Ascending aorta (tissue), 2 donors: ENCODE results near the gene ARHGAP45. TPM values are rescaled to one million over a fixed set of nuclear protein-coding genes. Genes with fewer than 3 reads are reported as not detected.

Experiments used
- DNase-seq, 2 donors: peaks; one replicate each; pipeline ENCODE4 v3.0.0-alpha.2; 2019; ENCODE audit warnings: low spot score in 2 of 2
- H3K27ac ChIP-seq, 2 donors: fragments of 200-600 bp; sonication (generic); one replicate each; pipeline ENCODE4 v1.5.1; 2016 to 2017; ENCODE audit warnings: mild to moderate bottlenecking in 1 of 2
- H3K27me3 ChIP-seq: fragments of 200-600 bp; sonication (generic); one replicate; pipeline ENCODE4 v1.5.1; 2017
- H3K36me3 ChIP-seq, 2 donors: fragments of 200-600 bp; sonication (generic); one replicate each; pipeline ENCODE4 v1.5.1; 2016
- H3K4me1 ChIP-seq, 2 donors: fragments of 200-600 bp; sonication (generic); one replicate each; pipeline ENCODE4 v1.5.1; 2016 to 2017; ENCODE audit warnings: mild to moderate bottlenecking in 1 of 2
- H3K4me3 ChIP-seq, 2 donors: fragments of 200-600 bp; sonication (generic); one replicate each; pipeline ENCODE4 v1.5.1; 2016 to 2017; ENCODE audit warnings: mild to moderate bottlenecking in 1 of 2
- H3K9me3 ChIP-seq, 2 donors: fragments of 200-600 bp; sonication (generic); one replicate each; pipeline ENCODE4 v1.5.1; 2016
- intact Hi-C: fragments of 100-400 bp; cut with DNase I; formaldehyde crosslinking; loops from one replicate; pipeline ENCODE4 v1.15.1; 2023
- total RNA-seq: library from RNA; depleted of rRNA; stranded (reverse); fragments of >200 nt; gene quantifications from one replicate; pipeline ENCODE4 v1.1.0, GENCODE V29; 2016
- TF ChIP-seq, protein P1 (sequence below), 3 experiments: fragments of 200-600 bp in 2 of 3; fragments of 450-650 bp in 1 of 3; sonication (generic) in 2 of 3; IDR thresholded peaks; one replicate each; pipeline ENCODE4 v1.5.1; 2016 to 2019; ENCODE audit warnings: antibody characterized with exemption in 3 of 3, mild to moderate bottlenecking in 1 of 3, moderate library complexity in 1 of 3

ARHGAP45 gene
- total RNA-seq, 1 donor from 2014 or later, result 66.5 TPM

DNA sequence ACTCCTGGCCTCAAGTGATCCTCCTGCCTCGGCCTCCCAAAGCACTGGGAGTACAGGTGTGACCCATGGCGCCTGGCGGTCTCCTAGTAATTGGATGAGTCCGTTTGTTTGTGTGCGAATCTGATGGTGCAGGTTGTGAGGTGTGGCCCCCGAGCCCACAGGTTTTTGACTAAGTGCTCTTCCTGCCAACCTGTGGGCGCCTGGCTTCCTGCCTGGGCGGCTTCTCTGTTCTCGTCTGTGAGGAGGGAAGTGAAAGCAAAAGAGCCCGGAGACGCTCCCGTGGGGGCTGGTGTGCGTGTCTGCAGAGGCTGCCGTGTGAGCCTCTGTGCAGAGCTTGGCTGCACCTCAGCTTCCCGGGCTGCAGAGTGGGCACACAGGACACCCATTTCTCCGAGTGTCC is 10.0 kb downstream of the ARHGAP45 start:
- Histone ChIP-seq H3K4me3 (no peak overlapping the region), H3K36me3 (no peaks in the 10 kb centered on the region), H3K27me3 (no peaks in the 10 kb centered on the region), H3K4me1 (no peaks in the 10 kb centered on the region), H3K27ac (no peak overlapping the region), H3K9me3 (no peaks in the 10 kb centered on the region)
- DNase-seq, result peak; percentile 44 to 79
- TF ChIP-seq, protein P1, sequence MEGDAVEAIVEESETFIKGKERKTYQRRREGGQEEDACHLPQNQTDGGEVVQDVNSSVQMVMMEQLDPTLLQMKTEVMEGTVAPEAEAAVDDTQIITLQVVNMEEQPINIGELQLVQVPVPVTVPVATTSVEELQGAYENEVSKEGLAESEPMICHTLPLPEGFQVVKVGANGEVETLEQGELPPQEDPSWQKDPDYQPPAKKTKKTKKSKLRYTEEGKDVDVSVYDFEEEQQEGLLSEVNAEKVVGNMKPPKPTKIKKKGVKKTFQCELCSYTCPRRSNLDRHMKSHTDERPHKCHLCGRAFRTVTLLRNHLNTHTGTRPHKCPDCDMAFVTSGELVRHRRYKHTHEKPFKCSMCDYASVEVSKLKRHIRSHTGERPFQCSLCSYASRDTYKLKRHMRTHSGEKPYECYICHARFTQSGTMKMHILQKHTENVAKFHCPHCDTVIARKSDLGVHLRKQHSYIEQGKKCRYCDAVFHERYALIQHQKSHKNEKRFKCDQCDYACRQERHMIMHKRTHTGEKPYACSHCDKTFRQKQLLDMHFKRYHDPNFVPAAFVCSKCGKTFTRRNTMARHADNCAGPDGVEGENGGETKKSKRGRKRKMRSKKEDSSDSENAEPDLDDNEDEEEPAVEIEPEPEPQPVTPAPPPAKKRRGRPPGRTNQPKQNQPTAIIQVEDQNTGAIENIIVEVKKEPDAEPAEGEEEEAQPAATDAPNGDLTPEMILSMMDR (IDR thresholded peaks at IDR 0.05), result no peak
- intact Hi-C loops, result no loop called here

DNA sequence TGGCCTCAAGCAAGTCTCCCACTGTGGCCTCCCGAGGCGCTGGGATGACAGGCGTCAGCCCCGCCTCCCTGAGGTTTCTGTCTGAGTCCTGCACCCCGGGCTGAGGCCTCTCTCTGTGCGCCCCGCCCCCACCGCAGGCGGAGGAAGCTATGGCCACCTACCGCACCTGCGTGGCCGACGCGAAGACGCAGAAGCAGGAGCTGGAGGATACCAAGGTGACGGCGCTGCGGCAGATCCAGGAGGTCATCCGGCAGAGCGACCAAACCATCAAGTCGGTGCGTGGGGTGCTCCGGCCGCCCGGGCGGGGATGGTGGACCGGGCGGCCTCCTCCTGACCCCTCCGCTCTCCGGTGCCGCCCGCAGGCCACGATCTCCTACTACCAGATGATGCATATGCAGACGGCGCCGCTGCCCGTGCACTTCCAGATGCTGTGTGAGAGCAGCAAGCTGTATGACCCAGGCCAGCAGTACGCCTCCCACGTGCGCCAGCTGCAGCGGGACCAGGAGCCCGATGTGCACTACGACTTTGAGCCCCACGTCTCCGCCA is 12.7 kb downstream of the ARHGAP45 start:
- Histone ChIP-seq H3K27me3 (no peaks in the 10 kb centered on the region), H3K4me1 (no peaks in the 10 kb centered on the region), H3K9me3 (no peaks in the 10 kb centered on the region), H3K4me3 (no peak overlapping the region), H3K27ac (no peak overlapping the region), H3K36me3 (no peaks in the 10 kb centered on the region)
- TF ChIP-seq, protein P1 (IDR thresholded peaks at IDR 0.05), result no peak
- intact Hi-C loops, result no loop called here
- DNase-seq, result no peak

DNA sequence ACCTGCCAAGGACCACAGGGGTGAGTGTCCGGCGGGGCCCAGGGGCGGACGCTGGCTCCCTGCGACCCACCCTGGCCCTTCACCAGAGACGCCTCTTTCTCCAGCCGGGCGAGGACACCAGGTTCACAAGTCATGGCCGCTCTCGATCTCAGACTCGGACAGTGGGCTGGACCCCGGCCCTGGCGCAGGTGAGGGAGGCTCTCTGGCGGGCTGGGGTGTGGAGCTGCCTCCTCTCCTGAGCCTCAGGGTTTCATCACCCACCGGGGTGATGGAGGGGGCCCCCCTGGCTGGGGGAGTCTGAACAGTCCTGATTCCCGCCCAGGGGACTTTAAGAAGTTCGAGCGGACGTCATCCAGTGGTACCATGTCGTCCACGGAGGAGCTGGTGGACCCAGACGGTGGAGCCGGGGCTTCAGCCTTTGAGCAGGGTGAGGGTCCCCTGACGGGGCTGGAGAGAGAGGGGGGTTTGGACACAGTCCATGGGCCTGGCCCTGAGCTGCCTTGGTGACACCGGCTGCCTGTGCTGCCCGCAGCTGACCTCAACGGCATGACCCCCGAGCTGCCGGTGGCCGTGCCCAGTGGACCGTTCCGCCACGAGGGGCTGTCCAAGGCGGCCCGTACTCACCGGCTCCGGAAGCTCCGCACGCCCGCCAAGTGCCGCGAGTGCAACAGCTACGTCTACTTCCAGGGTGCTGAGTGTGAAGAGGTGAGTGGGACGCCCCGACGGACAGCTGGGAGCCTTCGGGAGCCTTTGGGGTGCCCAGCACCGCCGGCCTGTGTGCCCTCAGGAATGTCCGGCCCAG is 13.6 kb downstream of the ARHGAP45 start:
- Histone ChIP-seq H3K4me1 (no peaks in the 10 kb centered on the region), H3K9me3 (no peaks in the 10 kb centered on the region), H3K27ac (no peak overlapping the region), H3K36me3 (no peaks in the 10 kb centered on the region), H3K27me3 (no peaks in the 10 kb centered on the region), H3K4me3 (no peak overlapping the region)
- no peak for DNase-seq
- TF ChIP-seq, protein P1 (IDR thresholded peaks at IDR 0.05), result no peak
- intact Hi-C loops, result no loop called here

DNA sequence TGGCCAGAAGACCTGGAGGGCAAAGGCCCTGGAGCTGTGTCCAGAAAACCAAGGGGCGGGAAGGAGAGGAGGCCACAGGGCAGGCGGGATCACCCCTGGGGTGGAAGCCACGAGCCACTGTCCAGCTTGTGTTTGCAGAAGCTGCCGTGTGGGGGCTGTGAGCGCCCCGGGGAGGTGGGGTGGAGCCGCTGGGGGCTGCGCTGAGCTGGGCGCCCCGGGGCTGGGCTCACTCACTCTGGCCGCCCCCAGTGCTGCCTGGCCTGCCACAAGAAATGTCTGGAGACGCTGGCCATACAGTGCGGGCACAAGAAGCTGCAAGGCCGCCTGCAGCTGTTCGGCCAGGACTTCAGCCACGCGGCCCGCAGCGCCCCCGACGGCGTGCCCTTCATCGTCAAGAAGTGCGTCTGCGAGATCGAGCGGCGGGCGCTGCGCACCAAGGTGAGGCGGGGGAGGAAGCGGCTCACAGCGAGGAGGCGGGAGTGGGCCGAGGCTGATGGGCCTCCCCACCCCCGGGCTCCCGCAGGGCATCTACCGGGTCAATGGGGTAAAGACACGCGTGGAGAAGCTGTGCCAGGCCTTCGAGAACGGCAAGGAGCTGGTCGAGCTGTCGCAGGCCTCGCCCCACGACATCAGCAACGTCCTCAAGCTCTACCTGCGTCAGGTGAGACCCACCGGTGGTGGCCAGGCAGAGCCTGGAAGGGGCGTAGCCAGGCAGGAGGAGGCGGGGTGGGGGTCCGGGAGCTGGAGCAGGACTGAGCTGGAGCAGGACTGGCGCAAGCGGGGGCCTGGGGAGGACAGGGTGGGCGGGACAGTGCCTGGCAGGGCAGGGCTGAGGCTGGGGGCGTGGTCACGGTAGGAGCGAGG is 14.6 kb downstream of the ARHGAP45 start:
- DNase-seq, result no peak
- intact Hi-C loops, result no loop called here
- H3K27ac ChIP-seq, result no peak overlapping the region
- no peaks in the 10 kb centered on the region for H3K27me3 ChIP-seq
- TF ChIP-seq, protein P1 (IDR thresholded peaks at IDR 0.05), result no peak
- H3K9me3 ChIP-seq, result no peaks in the 10 kb centered on the region
- no peak overlapping the region for H3K4me3 ChIP-seq
- H3K4me1 ChIP-seq, result no peaks in the 10 kb centered on the region
- peaks cover 0 to 9% of the 10 kb centered on the region in 2 donors for H3K36me3 ChIP-seq

DNA sequence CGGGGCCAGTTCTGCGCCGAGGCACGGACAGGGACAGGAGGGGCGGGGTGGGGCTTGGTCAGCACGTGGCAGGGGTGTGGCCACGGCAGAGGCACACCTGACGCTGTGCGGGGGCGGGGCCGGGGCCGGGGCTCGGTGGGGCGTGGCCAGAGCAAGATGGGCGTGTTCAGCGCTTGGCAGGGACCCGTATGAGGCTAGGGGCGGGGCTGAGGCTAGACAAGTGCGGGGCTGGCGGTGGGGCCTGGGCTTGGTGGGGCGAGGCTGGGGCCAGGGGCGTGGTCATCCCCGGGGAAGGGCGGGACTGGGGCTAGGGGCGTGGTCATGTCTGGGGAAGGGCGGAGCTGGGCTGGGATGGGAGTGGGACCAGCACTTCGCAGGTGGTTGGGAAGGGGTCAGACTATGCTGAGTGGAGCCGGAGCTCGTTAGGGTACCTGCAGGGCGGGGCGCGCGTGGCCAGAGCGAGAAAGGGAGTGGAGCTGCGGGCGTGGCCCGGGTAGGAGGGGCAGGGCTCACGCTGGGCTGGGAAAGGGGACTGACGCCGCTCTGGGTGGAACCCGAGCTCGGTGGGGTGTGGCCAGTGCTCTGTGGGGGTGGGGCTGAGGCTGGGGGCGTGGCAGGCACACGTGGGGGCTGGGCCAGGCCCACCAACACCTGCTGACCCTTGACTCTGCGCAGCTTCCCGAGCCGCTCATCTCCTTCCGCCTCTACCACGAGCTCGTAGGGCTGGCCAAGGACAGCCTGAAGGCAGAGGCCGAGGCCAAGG is 15.4 kb downstream of the ARHGAP45 start:
- no peak for DNase-seq
- Histone ChIP-seq H3K4me1 (no peaks in the 10 kb centered on the region), H3K4me3 (no peak overlapping the region), H3K36me3 (peaks cover 0 to 11% of the 10 kb centered on the region in 2 donors), H3K27me3 (no peaks in the 10 kb centered on the region), H3K9me3 (no peaks in the 10 kb centered on the region), H3K27ac (no peak overlapping the region)
- intact Hi-C loops, result no loop called here
- TF ChIP-seq, protein P1 (IDR thresholded peaks at IDR 0.05), result no peak
